Uterine smooth muscle cell (primary cell): ENCODE data around the gene CCR9. TPM values are rescaled to one million over a fixed set of nuclear protein-coding genes. Genes with fewer than 3 reads are reported as not detected.

Experiments
- total RNA-seq: library from RNA; depleted of rRNA; stranded (reverse); fragments of >200 nt; gene quantifications from 2 replicates; pipeline ENCODE4 v1.2.3, GENCODE V29; 2014

Gene CCR9
- not detected in 2 replicates for total RNA-seq

GRCh38 chr3:45885979-45886705, at the start of gene CCR9:
Gene CCR9 (plus strand): TSS chr3:45886543. CDS start chr3:45894934, 8,391 bp downstream.

GRCh38 chr3:45841757-45842491, 44.4 kb upstream of the CCR9 start, which contains the start of gene LZTFL1:
Gene LZTFL1 (minus strand): TSS chr3:45842119. CDS start chr3:45841991, 128 bp downstream.

GRCh38 chr3:45943207-45943846, 57.0 kb downstream of the CCR9 start, which contains the start of gene CXCR6:
Gene CXCR6 (plus strand): TSS chr3:45943464. CDS start chr3:45946482, 3,018 bp downstream.

Other genes with a start within 250 kb of the CCR9 start
- 46.8 and 50.2 TPM in 2 replicates for gene SACM1L, start 197.1 kb upstream of the CCR9 start, total RNA-seq
- gene SLC6A20, start 90.0 kb upstream of the CCR9 start, total RNA-seq: not detected in 2 replicates
- gene LZTFL1, start 44.4 kb upstream of the CCR9 start, total RNA-seq: 14.8 and 19.7 TPM in 2 replicates
- gene CXCR6, start 56.9 kb downstream of the CCR9 start, total RNA-seq: under 0.01 TPM in 1 of 2 replicates, not detected in the other
- 29.9 and 50.7 TPM in 2 replicates for gene FYCO1, start 109.3 kb downstream of the CCR9 start, total RNA-seq
- gene XCR1, start 140.9 kb downstream of the CCR9 start, total RNA-seq: under 0.01 TPM in 1 of 2 replicates, not detected in the other